Measurements from ENCODE around the gene SRD5A3.

SRD5A3 gene

GRCh38 chr4:55411621-55412020 is 65.6 kb downstream of the SRD5A3 start:
- Histone ChIP-seq H3K9me2 (replicated peaks; ENCODE audit: control insufficient read depth, low read length) (no peaks in the 10 kb centered on the region), H3K27ac (ENCODE audit: low read depth, low read length) (no peak overlapping the region), H3K36me3 (ENCODE audit: control insufficient read depth, low read length) (peaks cover 79% of the 10 kb centered on the region), H3K4me1 (ENCODE audit: control insufficient read depth, low read length) (peaks cover 14% of the 10 kb centered on the region), H3F3A (ENCODE audit: control insufficient read depth, insufficient read depth) (0 out of 2 replicates have a peak, but pooled peaks cover 2% of the 10 kb centered on the region), H3K4me2 (ENCODE audit: low read length) (no peak overlapping the region), H3K9me3 (ENCODE audit: control insufficient read depth, insufficient read depth, low read length) (no peaks in the 10 kb centered on the region), H4K20me1 (ENCODE audit: control insufficient read depth, insufficient read depth, low read depth, low read length) (peaks cover 9% of the 10 kb centered on the region; the same call in 1 of the 2 replicates), H3K4me3 (ENCODE audit: low read length) (no peak overlapping the region), H3K79me2 (ENCODE audit: control insufficient read depth, low read length) (peaks cover 87% of the 10 kb centered on the region), H3K27me3 (ENCODE audit: control insufficient read depth, low read length) (no peaks in the 10 kb centered on the region)
- TF ChIP-seq, protein P1, sequence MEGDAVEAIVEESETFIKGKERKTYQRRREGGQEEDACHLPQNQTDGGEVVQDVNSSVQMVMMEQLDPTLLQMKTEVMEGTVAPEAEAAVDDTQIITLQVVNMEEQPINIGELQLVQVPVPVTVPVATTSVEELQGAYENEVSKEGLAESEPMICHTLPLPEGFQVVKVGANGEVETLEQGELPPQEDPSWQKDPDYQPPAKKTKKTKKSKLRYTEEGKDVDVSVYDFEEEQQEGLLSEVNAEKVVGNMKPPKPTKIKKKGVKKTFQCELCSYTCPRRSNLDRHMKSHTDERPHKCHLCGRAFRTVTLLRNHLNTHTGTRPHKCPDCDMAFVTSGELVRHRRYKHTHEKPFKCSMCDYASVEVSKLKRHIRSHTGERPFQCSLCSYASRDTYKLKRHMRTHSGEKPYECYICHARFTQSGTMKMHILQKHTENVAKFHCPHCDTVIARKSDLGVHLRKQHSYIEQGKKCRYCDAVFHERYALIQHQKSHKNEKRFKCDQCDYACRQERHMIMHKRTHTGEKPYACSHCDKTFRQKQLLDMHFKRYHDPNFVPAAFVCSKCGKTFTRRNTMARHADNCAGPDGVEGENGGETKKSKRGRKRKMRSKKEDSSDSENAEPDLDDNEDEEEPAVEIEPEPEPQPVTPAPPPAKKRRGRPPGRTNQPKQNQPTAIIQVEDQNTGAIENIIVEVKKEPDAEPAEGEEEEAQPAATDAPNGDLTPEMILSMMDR (IDR thresholded peaks at IDR 0.05; ENCODE audit: low read depth, low read length, poor library complexity, severe bottlenecking) = no peak
- no peak for TF ChIP-seq EZH2phosphoT487 (IDR thresholded peaks at IDR 0.05; ENCODE audit: borderline replicate concordance, low read length)

- H3K4me3 ChIP-seq (ENCODE audit: low read length) = no peak overlapping the region
- H3K9me2 ChIP-seq (replicated peaks; ENCODE audit: control insufficient read depth, low read length) = no peaks in the 10 kb centered on the region
- H3K9me3 ChIP-seq (ENCODE audit: control insufficient read depth, insufficient read depth, low read length) = no peaks in the 10 kb centered on the region
- TF ChIP-seq, protein P1 (IDR thresholded peaks at IDR 0.05; ENCODE audit: low read depth, low read length, poor library complexity, severe bottlenecking) = no peak
- TF ChIP-seq EZH2phosphoT487 (IDR thresholded peaks at IDR 0.05; ENCODE audit: borderline replicate concordance, low read length) = no peak
- no peaks in the 10 kb centered on the region; the same call in 1 of the 2 replicates for H3F3A ChIP-seq (ENCODE audit: control insufficient read depth, insufficient read depth)
- no peaks in the 10 kb centered on the region for H3K27me3 ChIP-seq (ENCODE audit: control insufficient read depth, low read length)
- H4K20me1 ChIP-seq (ENCODE audit: control insufficient read depth, insufficient read depth, low read depth, low read length) = 0 out of 2 replicates have a peak, but pooled peaks cover 2% of the 10 kb centered on the region
- peaks cover 60% of the 10 kb centered on the region for H3K79me2 ChIP-seq (ENCODE audit: control insufficient read depth, low read length)
- H3K27ac ChIP-seq (ENCODE audit: low read depth, low read length) = no peak overlapping the region
- no peaks in the 10 kb centered on the region for H3K4me1 ChIP-seq (ENCODE audit: control insufficient read depth, low read length)
- H3K36me3 ChIP-seq (ENCODE audit: control insufficient read depth, low read length) = peaks cover 75% of the 10 kb centered on the region
- no peak overlapping the region for H3K4me2 ChIP-seq (ENCODE audit: low read length)
These were observed 70.1 kb downstream of the SRD5A3 start for GRCh38 chr4:55416176-55416575.

Data from DOHH2 (cell line).